ENCODE data around the gene GPRIN1.
"Not testable (repeated sequence)": the region's sequence is repeated elsewhere in the genome, so short reads cannot be mapped to it uniquely, and the experiment has no call there.

Gene GPRIN1

DNA sequence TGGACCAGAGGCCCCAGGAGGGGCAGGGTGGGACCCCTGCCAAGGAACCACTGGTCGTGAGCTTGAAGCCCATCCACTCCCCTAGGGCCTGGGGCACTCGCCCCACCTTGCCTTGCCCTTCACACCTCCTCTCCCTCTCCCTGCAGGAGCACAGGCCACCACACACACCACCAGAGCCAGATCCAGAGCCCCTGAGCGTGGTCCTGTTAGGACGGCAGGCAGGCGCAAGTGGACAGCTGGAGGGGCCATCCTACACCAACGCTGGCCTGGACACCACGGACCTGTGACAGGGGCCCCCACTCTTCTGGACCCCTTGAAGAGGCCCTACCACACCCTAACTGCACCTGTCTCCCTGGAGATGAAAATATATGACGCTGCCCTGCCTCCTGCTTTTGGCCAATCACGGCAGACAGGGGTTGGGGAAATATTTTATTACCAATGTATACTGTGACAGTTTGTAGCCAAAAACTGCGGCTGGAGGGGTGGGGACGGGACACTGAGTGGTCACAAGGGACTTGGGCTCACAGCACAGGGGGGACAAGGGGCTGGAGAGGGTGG, 14.5 kb downstream of the GPRIN1 start:
- DNase-seq = no peak

DNA sequence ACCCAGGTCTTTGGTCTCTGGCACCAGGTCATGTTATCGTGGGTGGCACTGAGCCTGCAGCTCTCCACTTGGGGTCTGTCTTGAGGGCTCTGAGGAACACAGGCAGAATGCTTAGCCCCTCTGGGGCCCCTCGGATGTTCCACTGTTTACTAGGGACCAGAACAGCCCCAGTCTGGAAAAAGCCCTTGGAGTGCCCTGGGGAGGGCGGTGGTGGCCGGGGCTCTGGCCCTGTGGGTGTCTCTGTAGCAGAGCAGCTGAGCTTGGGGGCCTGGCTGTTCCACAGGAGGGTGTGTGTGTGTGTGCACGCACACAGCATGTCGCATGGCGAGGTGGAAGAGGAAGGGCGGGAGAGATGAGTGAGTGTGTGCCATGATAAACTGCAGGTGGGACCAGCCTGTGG, 15.4 kb downstream of the GPRIN1 start:
- no peak for DNase-seq

DNA sequence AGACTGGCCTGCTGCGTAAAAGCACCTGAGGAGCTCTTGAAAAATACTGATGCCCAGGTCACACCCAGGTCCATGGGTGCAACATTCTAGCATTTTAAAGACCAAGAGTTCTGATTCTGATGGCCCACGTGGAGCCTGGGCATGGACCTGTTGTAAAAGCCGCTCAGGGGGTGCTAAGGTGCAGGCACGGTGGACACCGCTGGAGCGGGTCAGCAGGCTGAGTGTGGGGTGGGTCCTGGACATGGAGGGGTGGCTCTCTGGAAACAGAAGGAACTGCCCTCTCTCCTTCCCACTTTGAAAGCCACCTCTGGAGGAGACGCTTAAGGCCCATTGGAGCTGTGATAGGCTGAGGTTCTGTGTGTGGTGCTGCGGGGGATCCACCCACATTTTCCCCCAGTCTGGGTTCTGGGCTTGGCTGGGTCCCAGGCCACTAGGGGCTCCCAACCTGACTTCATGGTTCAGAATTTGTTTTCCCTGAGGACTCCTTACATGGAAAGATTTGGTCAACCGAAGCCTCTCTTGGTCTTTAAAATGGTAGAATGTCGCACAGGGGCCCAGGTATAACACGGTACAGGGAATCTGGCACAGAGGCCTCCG, 16.6 kb downstream of the GPRIN1 start:
- no peak for DNase-seq

DNA sequence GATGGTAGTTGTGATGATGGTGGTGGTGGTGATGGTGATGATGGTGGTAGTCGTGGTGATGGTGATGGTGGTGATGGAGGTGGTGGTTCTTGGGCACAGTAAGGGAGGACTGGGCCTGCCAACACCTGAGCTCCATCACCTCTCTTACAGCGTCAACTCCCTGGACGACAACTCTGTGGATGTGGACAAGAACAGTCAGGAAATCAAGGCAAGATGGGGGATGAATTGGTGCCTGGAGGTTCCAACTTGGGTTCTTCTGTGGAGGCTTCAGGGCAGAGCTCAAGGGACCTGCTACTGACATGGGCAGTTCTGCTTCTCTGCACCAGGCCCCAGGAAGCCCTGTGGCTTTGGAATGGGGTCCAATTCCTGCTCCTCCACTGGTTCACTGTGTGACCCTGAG, 17.4 kb downstream of the GPRIN1 start:
- DNase-seq = no peak

DNA sequence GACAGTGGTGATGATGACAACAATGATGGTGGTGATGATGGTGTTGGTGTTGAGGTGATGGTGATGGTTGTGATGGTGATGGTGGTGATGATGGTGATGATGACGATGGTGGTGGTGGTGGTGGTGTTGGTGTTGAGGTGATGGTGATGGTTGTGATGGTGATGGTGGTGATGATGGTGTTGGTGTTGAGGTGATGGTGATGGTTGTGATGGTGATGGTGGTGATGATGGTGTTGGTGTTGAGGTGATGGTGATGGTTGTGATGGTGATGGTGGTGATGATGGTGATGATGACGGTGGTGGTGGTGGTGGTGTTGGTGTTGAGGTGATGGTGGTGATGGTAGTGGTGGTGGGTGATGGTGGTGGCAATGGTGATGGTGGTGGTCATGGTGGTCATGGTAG, 18.3 kb downstream of the GPRIN1 start:
- not testable (repeated sequence) for DNase-seq

DNA sequence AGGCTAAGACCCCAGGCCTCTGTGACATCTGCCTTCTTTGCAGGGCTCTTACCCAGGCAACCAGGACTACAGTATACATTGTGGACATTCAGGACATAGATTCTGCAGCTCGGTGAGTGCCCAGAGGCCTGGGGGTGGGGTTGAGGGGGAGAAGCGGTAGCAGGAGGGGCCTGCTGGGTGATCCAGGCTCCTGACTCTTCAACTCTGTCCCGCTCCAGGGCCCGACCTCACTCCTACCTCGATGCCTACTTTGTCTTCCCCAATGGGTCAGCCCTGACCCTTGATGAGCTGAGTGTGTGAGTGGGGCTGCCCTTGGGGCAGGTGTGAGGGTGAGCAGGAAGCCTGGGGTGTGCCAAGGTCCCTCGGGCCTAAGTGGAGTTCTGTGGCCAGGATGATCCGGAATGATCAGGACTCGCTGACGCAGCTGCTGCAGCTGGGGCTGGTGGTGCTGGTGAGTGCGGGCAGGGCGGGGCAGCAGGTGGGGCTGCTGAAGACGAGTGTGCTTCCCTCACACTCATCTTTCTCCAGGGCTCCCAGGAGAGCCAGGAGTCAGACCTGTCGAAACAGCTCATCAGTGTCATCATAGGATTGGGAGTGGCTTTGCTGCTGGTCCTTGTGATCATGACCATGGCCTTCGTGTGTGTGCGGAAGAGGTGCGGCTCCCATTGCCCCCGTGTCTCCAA, 19.8 kb downstream of the GPRIN1 start:
- no peak for DNase-seq

DNA sequence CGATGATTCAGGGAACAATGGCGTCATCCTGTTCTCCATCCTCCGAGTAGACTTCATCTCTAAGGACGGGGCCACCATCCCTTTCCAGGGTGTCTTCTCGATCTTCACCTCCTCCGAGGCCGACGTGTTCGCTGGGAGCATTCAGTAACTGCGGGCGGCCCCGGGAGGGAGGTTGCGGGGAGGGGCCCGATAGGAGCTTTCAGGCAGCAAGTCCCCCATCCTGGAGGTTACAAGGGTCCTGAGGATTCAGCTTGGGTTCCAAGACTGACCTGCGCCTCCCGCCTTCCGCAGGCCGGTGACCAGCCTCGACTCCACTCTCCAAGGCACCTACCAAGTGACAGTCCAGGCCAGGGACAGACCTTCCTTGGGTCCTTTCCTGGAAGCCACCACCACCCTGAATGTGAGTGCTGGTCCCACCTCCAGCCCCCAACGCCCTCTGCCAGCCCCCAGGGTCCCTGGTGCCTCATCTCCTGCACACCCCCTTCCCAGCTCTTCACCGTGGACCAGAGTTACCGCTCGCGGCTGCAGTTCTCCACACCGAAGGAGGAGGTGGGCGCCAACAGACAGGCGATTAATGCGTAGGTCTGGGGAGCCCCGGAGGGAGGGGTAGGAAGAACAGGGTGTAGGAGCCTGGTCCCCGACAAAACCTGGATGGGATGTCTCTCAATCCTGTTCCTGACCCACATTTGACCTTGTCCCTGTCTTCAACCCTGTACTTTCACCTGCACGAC, 20.8 kb downstream of the GPRIN1 start:
- no peak for DNase-seq

DNA sequence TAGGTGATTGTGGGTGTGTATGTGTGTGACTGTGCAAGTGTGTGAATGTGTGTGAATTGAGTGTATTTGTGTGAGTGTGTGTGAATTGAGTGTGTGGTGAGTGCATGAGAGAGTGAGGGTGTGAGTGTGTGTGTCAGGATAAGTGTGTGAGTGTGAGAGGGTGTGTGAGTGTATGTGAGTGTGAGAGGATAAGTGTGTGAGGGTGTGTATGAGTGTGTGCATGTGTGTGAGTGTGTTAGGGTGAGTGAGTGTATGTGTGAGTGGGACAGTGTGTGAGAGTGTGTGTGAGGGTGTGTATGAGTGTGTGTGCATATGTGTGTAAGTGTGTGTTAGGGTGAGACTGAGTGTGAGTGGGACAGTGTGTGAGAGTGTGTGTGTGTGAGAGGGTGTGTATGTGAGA, 21.7 kb downstream of the GPRIN1 start:
- DNase-seq = no peak

DNA sequence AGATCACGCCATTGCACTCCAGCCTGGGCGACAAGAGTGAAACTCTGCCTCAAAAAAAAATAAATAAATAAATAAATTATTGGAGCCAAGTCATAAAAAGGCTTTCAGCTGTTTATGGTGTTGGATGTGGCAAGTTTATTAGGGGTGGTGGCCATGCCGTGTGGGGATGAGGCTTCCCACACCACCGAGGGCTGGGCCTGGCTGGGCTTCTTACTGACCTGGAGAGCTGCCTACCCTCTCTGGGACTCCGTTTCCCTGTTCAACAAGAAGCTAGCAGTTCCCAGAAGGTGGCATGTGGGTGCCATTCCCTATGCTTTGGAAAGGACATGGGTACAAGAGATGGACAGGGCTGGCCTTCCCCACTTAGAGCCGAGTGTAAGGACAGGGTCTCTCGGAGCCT, 22.6 kb downstream of the GPRIN1 start:
- no peak for DNase-seq

GRCh38 chr5:176583076-176583475, 26.9 kb downstream of the GPRIN1 start:
- DNase-seq = no peak

DNA sequence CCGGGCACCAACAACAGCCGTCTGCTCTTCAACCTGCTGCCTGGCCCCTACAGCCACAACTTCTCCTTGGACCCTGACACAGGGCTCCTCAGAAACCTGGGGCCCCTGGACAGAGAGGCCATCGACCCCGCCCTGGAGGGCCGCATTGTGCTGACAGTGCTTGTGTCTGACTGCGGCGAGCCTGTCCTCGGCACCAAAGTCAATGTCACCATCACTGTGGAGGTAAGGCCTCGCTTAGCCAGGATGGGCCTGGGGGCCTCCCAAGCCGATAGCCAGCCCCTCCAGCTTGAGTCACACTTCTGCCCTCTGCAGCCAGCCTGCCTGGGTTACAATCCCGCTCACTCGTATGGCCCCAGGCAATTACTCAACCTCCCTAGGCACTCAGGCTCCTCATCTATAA, 28.6 kb downstream of the GPRIN1 start:
- DNase-seq = no peak

DNA sequence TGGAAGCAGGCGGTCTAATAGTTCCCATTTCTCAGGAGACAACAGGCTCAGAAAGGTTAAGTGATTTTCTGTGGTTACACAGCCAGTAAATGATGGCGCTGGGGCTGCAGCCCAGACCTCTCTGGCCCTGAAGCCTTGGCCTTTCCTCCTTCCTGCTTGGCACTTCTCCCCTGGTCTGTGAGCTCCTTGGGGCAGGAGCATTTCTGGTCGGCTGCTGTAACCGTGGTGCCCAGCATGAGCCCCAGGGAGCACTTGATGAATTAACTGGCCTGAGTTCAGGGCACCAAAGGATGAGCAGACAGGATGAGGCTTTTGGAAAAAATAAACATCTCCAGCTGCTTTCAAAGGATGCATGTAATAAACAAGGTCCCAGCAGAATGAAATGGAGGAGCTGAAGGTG, 30.6 kb downstream of the GPRIN1 start:
- DNase-seq = no peak

GRCh38 chr5:176578391-176578808, 31.6 kb downstream of the GPRIN1 start:
- DNase-seq = peak; percentile 60

- no peak for DNase-seq
These were observed 32.4 kb downstream of the GPRIN1 start for GRCh38 chr5:176577312-176578176.

DNA sequence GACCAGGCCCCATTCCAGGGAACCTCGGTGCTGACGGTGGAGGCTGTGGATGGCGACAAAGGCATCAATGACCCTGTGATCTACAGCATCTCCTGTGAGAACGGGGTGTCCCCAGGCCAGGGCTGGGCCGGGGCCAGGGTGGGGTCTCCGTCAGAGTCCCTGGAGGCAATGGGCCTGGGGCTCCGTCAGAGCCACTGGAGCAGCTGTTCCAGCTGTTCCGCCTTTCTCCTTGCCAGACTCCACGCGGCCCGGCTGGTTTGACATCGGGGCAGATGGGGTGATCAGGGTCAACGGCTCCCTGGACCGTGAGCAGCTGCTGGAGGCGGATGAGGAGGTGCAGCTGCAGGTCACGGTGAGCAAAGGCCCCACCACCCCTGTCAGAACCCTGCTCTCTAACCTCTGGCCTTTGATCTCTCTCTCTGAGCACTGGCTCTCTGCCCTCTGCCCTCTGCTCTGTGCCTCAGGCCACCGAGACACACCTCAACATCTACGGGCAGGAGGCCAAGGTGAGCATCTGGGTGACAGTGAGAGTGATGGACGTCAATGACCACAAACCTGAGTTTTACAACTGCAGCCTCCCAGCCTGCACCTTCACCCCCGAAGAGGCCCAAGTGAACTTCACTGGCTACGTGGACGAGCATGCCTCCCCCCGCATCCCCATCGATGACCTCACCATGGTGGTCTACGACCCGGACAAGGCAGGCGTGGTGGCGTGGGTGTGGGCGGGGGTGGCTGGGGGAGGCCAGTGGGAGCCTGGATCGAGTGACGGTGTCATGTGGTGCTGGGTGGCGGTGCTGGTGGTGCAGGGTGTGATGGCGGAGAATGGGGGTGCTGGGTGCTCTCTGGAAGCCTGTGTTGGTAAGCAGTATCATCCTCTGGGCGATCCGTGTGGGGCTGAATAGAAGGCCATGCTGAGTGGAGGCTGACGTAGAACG, 34.2 kb downstream of the GPRIN1 start:
- no peak for DNase-seq

GRCh38 chr5:176575066-176575465, 34.9 kb downstream of the GPRIN1 start:
- no peak for DNase-seq

DNA sequence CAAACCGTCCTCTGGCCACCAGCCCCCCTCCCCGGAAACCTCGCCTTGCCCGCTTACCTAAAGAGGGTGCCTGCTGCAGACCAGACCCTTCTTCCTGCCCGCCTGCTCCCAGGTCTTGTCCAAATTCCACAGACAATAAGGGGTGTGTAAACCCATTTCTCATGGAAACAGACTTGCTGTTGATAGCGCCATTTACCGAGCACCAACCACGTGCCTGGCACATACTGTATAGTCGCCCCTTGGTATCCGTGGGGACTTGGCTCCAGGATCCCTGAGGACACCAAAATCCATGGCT, 35.7 kb downstream of the GPRIN1 start:
- DNase-seq = no peak

DNA sequence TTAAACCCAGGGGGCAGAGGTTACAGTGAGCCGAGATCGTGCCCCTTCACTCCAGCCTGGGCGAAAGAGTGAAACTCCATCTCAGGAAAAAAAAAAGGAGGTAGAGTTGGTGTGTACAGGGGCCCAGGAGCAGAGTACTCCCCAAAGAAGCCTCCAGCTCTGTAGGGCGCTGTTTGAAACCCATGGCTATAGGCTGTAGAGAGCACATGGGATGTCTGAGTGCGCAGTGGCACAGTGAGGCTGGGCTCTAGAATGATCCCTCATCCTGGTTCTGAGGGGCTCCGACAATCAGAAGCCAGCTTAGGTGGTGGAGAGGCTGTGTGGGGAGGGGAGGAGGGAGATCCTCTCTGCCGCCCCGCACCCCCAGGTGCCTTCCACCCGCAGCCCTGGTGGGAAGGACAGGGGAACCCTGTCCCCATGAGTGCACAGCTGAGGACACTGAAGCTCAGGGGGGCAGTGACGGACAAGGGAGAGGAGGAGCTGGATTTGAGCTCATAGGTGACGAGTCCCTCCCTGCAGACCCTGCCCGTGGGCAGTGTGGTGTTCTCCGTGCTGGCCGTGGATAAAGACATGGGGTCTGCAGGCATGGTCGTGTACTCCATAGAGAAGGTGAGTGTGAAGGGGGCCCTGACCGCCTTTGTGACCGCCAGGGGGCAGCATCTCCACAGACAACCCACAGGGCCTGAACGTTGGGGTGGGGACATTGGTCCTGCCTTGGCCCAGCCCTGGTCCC, 36.2 kb downstream of the GPRIN1 start:
- peak; percentile 87 for DNase-seq

DNA sequence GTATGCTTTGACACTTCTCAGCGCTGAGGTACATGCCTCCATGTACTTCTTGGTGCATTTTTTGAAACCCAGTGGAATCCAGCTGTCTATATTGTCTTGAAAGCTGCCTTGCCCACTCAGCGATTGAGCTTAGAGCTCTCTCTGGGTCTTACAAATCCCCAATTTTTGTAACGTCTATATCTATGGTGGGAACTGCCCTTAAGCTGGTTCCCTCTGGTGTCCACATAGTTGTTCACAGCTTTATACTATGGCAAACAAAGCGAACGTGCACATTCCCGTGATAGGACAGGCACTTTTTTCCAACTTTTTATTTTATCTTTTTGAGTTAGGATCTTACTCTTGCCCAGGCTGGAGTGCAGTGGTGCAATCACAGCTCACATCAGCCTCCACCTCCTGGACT, 39.9 kb downstream of the GPRIN1 start:
- no peak for DNase-seq

DNA sequence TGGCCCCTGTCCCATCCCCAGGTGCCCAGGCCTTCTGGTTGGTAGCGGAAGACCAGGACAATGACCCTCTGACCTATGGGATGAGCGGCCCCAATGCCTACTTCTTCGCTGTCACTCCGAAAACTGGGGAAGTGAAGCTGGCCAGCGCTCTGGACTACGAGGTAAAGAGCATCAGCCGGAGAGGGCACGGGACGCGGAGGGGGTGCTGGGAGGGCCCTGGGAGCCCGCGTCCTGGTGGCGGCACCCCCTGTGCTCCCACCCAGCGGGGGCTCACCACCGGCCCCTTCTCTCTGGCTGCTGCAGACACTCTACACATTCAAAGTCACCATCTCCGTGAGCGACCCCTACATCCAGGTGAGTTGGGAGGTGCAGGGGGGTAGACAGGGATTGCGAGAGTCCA, 41.3 kb downstream of the GPRIN1 start:
- DNase-seq = no peak

- no peak for DNase-seq
These were observed 44.1 kb downstream of the GPRIN1 start for GRCh38 chr5:176565760-176566288.
